Breast epithelium (tissue), 4 donors: ENCODE data around the gene CYTH2. TPM values are rescaled to one million over a fixed set of nuclear protein-coding genes. Genes with fewer than 3 reads are reported as not detected.

Experiments
- DNase-seq, 2 donors: peaks; one replicate each; pipeline ENCODE4 v3.0.0-alpha.2; 2019; ENCODE audit warnings: low spot score in 2 of 2
- H3K27ac ChIP-seq, 2 donors: fragments of 200-600 bp; sonication (generic) in 1 of 2; one replicate each; pipeline ENCODE4 v1.5.1; 2016 to 2019; ENCODE audit warnings: mild to moderate bottlenecking in 1 of 2
- H3K27me3 ChIP-seq, 2 donors: fragments of 200-600 bp; sonication (generic) in 1 of 2; one replicate each; pipeline versions ENCODE4 v1.5.1 to v1.6.0; 2017 to 2019; ENCODE audit warnings: control low read depth in 1 of 2, mild to moderate bottlenecking in 1 of 2
- H3K36me3 ChIP-seq: fragments of 200-600 bp; one replicate; pipeline ENCODE4 v1.5.1; 2019
- H3K4me1 ChIP-seq, 2 donors: fragments of 200-600 bp; sonication (generic); one replicate each; pipeline ENCODE4 v1.5.1; 2016 to 2019; ENCODE audit warnings: control low read depth in 1 of 2
- H3K4me3 ChIP-seq, 3 donors: fragments of 200-600 bp; sonication (generic); 1 replicate in 2 of 3; 2 replicates in 1 of 3; pipeline ENCODE4 v1.5.1; 2016 to 2019; ENCODE audit warnings: mild to moderate bottlenecking in 3 of 3, moderate library complexity in 2 of 3
- H3K9me3 ChIP-seq, 2 donors: fragments of 200-600 bp; sonication (generic) in 1 of 2; one replicate each; pipeline ENCODE4 v1.5.1; 2016 to 2019; ENCODE audit warnings: control low read depth in 1 of 2
- POLR2A ChIP-seq: fragments of 450-650 bp; IDR thresholded peaks from one replicate; pipeline ENCODE4 v1.6.1; 2016; ENCODE audit warnings: antibody characterized with exemption, mild to moderate bottlenecking, moderate library complexity
- POLR2AphosphoS5 ChIP-seq, 3 donors: sonication (generic); formaldehyde crosslinking; IDR thresholded peaks; one replicate each; pipeline ENCODE4 v1.6.1; 2017; ENCODE audit warnings: antibody characterized with exemption in 3 of 3
- intact Hi-C: fragments of 100-400 bp; cut with DNase I; formaldehyde crosslinking; loops from one replicate; pipeline ENCODE4 v1.15.1; 2023; ENCODE audit warnings: low total_unique reads
- total RNA-seq, 3 donors: library from RNA; depleted of rRNA; stranded (reverse); fragments of >200 nt; gene quantifications; one replicate each; pipeline ENCODE4 v1.1.0, GENCODE V29; 2016
- TF ChIP-seq, protein P1 (sequence below), 3 donors: fragments of 450-650 bp; IDR thresholded peaks; one replicate each; pipeline ENCODE4 v1.5.1; 2016 to 2017; ENCODE audit warnings: antibody characterized with exemption in 3 of 3, mild to moderate bottlenecking in 3 of 3, moderate library complexity in 3 of 3

CYTH2 gene
- total RNA-seq, 3 donors from 2014 or later = 42.2 to 74.7 (median 70.4) TPM

DNA sequence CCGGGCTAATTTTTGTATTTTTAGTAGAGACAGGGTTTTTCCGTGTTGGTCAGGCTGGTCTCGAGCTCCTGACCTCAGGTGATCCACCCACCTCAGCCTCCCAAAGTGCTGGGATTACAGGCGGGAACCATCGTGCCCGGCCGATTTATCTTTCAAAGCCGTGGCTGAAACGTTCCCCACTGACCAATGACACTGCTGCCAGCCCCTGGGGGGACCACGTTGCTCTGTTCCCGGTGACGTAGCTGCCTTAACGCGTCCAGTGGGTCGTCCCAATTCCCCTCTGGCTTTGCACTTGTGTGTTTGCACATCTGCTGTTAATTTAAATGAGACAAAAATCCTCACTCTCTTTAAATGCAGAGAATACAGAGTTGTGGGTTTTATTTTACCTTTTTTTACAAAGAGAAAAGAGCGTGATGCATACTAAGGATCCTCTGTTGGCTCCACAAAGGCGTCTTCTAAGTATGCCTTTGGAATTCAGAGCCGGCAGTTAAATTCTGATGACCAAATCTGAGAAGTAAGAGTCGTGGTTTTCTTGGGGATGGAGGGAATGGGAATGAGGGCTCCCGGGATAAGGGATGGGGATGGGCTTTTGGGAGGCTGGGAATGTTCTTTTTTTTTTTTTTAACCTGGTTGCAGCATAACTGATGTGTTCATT lies 61.0 kb downstream of the CYTH2 start:
- H3K4me3 ChIP-seq = no peak overlapping the region
- H3K36me3 ChIP-seq = no peaks in the 10 kb centered on the region
- no peak overlapping the region for H3K27ac ChIP-seq
- no peak for DNase-seq
- peaks cover 11 to 25% of the 10 kb centered on the region in 2 donors for H3K9me3 ChIP-seq
- no peaks in the 10 kb centered on the region for H3K27me3 ChIP-seq
- intact Hi-C loops = no loop called here
- H3K4me1 ChIP-seq = no peaks in the 10 kb centered on the region
- TF ChIP-seq, protein P1, sequence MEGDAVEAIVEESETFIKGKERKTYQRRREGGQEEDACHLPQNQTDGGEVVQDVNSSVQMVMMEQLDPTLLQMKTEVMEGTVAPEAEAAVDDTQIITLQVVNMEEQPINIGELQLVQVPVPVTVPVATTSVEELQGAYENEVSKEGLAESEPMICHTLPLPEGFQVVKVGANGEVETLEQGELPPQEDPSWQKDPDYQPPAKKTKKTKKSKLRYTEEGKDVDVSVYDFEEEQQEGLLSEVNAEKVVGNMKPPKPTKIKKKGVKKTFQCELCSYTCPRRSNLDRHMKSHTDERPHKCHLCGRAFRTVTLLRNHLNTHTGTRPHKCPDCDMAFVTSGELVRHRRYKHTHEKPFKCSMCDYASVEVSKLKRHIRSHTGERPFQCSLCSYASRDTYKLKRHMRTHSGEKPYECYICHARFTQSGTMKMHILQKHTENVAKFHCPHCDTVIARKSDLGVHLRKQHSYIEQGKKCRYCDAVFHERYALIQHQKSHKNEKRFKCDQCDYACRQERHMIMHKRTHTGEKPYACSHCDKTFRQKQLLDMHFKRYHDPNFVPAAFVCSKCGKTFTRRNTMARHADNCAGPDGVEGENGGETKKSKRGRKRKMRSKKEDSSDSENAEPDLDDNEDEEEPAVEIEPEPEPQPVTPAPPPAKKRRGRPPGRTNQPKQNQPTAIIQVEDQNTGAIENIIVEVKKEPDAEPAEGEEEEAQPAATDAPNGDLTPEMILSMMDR (IDR thresholded peaks at IDR 0.05) = no peak
- TF ChIP-seq POLR2A (no peak), POLR2AphosphoS5 (IDR thresholded peaks at IDR 0.05) (no peak)

DNA sequence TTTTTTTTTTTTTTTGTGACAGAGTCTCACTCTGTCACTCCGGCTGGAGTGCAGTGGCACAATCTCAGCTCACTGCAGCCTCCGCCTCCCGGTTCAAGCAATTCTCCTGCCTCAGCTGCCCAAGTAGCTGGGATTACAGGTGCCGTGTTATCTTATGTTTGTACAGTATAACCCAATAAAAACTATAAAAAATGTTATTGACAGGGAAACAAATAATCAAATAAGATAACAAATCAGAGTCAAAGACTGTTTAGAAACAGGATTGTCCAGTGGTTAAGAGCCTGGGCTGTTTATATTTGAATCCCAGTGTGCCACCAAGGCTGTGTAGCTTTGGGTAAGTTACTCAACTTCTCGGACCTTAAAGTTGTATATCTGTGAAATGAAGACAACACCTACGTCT lies 61.6 kb downstream of the CYTH2 start:
- TF ChIP-seq POLR2AphosphoS5 (IDR thresholded peaks at IDR 0.05) = no peak
- TF ChIP-seq, protein P1 (IDR thresholded peaks at IDR 0.05) = no peak
- Histone ChIP-seq H3K36me3 (no peaks in the 10 kb centered on the region), H3K9me3 (peaks cover 11 to 25% of the 10 kb centered on the region in 2 donors), H3K27me3 (no peaks in the 10 kb centered on the region), H3K4me1 (no peaks in the 10 kb centered on the region), H3K4me3 (no peak overlapping the region), H3K27ac (no peak overlapping the region)
- intact Hi-C loops = no loop called here
- no peak for DNase-seq

Other genes with a start within 250 kb of the CYTH2 start
- 10 to 100 TPM; 35.0 to 39.0 (median 35.8) TPM for gene CARD8, start 213.5 kb upstream of the CYTH2 start, total RNA-seq
- 1 to 10 TPM in 1 of 3 donors, under 1 TPM in 1, not detected in 1; 0.32 to 1.3 TPM for gene ZNF114, start 199.3 kb upstream of the CYTH2 start, total RNA-seq
- gene EMP3, start 143.8 kb upstream of the CYTH2 start, total RNA-seq = 10 to 100 TPM; 18.4 to 71.4 (median 24.1) TPM
- 10 to 100 TPM in 1 of 3 donors, 1 to 10 TPM in 2; 5.9 to 10.5 (median 6.2) TPM for gene TMEM143, start 105.4 kb upstream of the CYTH2 start, total RNA-seq
- not detected for gene SYNGR4, start 105.0 kb upstream of the CYTH2 start, total RNA-seq
- gene KDELR1, start 77.8 kb upstream of the CYTH2 start, total RNA-seq = 10 to 100 TPM; 66.2 to 85.0 (median 68.5) TPM
- gene GRIN2D, start 75.7 kb upstream of the CYTH2 start, total RNA-seq = under 1 TPM in 2 of 3 donors, not detected in 1; 0.32 to 0.33 TPM
- gene GRWD1, start 23.4 kb upstream of the CYTH2 start, total RNA-seq = 10 to 100 TPM; 25.0 to 35.4 (median 30.1) TPM
- gene KCNJ14, start 13.8 kb upstream of the CYTH2 start, total RNA-seq = 1 to 10 TPM in 2 of 3 donors, under 1 TPM in 1; 0.80 to 1.6 (median 1.0) TPM
- 1 to 10 TPM in 2 of 3 donors, not detected in 1; 1.3 to 2.9 TPM for gene LMTK3, start 42.5 kb downstream of the CYTH2 start, total RNA-seq
- gene SULT2B1, start 82.8 kb downstream of the CYTH2 start, total RNA-seq = 1 to 10 TPM in 2 of 3 donors, not detected in 1; 5.6 to 7.5 TPM
- gene SPACA4, start 137.4 kb downstream of the CYTH2 start, total RNA-seq = not detected
- gene FAM83E, start 145.7 kb downstream of the CYTH2 start, total RNA-seq = 1 to 10 TPM in 2 of 3 donors, not detected in 1; 3.3 to 5.6 TPM
- 1,000 to 10,000 TPM; 1,880 to 2,937 (median 2,507) TPM for gene RPL18, start 149.8 kb downstream of the CYTH2 start, total RNA-seq
- 10 to 100 TPM in 2 of 3 donors, 1 to 10 TPM in 1; 7.4 to 10.8 (median 10.5) TPM for gene SPHK2, start 150.1 kb downstream of the CYTH2 start, total RNA-seq
- gene DBP, start 168.0 kb downstream of the CYTH2 start, total RNA-seq = 10 to 100 TPM in 1 of 3 donors, 1 to 10 TPM in 2; 3.9 to 10.8 (median 5.0) TPM
- gene CA11, start 176.8 kb downstream of the CYTH2 start, total RNA-seq = 10 to 100 TPM in 1 of 3 donors, 1 to 10 TPM in 2; 2.2 to 14.2 (median 9.8) TPM
- gene NTN5, start 203.6 kb downstream of the CYTH2 start, total RNA-seq = 1 to 10 TPM in 2 of 3 donors, under 1 TPM in 1; 0.64 to 2.9 (median 2.6) TPM
- gene FUT2, start 226.6 kb downstream of the CYTH2 start, total RNA-seq = 1 to 10 TPM in 2 of 3 donors, not detected in 1; 2.6 to 5.9 TPM